ENCODE measurements around the gene KAZN. TPM values are rescaled to one million over a fixed set of nuclear protein-coding genes. Genes with fewer than 3 reads are reported as not detected.

Gene KAZN
- total and polyA plus RNA-seq, 2 of the 8 experiments (the other 6 are each of a cell fraction or from before 2014, with no cell fraction given), result 3.7 to 11.8 TPM

GRCh38 chr1:14946684-14947238, 348.3 kb downstream of the KAZN start:
- no peak overlapping the region for H4K91ac ChIP-seq (replicated peaks; ENCODE audit: insufficient read length, low read length)
- no peak for DNase-seq (ENCODE audit: low read depth in 1 of 2, low spot score in 2 of 2)
- no peak overlapping the region for H3K27ac ChIP-seq (ENCODE audit: low read depth, low read length)
- 94% methylated on average over 14 of the region's 14 CpGs; no CpG with 5 or more reads in 1 of the 2 experiments for WGBS, 2 experiments (ENCODE audit: extremely low coverage in 1 of 2, insufficient coverage in 1 of 2, insufficient read length in 1 of 2, insufficient replicate concordance in 2 of 2, low coverage in 1 of 2, low lambda C conversion rate in 2 of 2, missing lambda C conversion rate in 1 of 2)
- H3K23ac ChIP-seq (ENCODE audit: insufficient read length), result no peak overlapping the region
- no peak for FAIRE-seq
- no peak overlapping the region for H2BK5ac ChIP-seq (ENCODE audit: low read depth, low read length)
- H4K8ac ChIP-seq (ENCODE audit: extremely low read depth, insufficient read depth, low read length), result no peak overlapping the region
- no peak overlapping the region for H3K9ac ChIP-seq (replicated peaks in 1 of 4; ENCODE audit: extremely low read depth in 1 of 4, low read depth in 3 of 4, low read length in 3 of 4)
- H2BK15ac ChIP-seq (ENCODE audit: low read length), result 0 out of 2 replicates have a peak overlapping the region, but pooled peaks have one; percentile 8
- H3K4me3 ChIP-seq (ENCODE audit: extremely low read depth in 1 of 4, insufficient read depth in 2 of 4, low read depth in 3 of 4, low read length in 4 of 4), result no peak overlapping the region
- no peaks in the 10 kb centered on the region for H3K9me3 ChIP-seq (ENCODE audit: insufficient read depth in 2 of 2, low read depth in 1 of 2, low read length in 1 of 2)
- H3K4me2 ChIP-seq (ENCODE audit: insufficient read depth in 1 of 2, low read depth in 2 of 2, low read length in 2 of 2), result no peak overlapping the region
- H3K14ac ChIP-seq (ENCODE audit: insufficient read length), result no peak overlapping the region
- H3K36me3 ChIP-seq (ENCODE audit: control insufficient read depth in 2 of 4, insufficient read depth in 4 of 4, low read length in 3 of 4), result no peaks in the 10 kb centered on the region
- H3K27me3 ChIP-seq (replicated peaks in 1 of 4; ENCODE audit: control insufficient read depth in 3 of 4, extremely low read depth in 1 of 4, insufficient read depth in 3 of 4, low read length in 3 of 4), result no peaks in the 10 kb centered on the region
- H4K5ac ChIP-seq (ENCODE audit: insufficient read length, low read depth, low read length), result no peak overlapping the region
- H3K18ac ChIP-seq (ENCODE audit: extremely low read depth, low read length), result no peak overlapping the region
- ChIA-PET CTCF (ENCODE audit: partially characterized antibody) (interaction anchor here (0.5 to 2.2 kb wide), 8 partner anchors 10 to 296 kb away, joined by 3 to 7 read pairs (median 3); no protein-coding TSS in a partner anchor), POLR2A (ENCODE audit: partially characterized antibody) (interaction anchor here (0.6 kb wide), 1 partner anchor 53 kb away, joined by 3 read pairs; no protein-coding TSS in a partner anchor)
- H2BK120ac ChIP-seq (replicated peaks; ENCODE audit: low read depth, low read length), result no peak overlapping the region
- no peak overlapping the region for H3K56ac ChIP-seq (replicated peaks; ENCODE audit: insufficient read length, low read depth, low read length)
- H3K4me1 ChIP-seq (replicated peaks in 1 of 4; ENCODE audit: control insufficient read depth in 3 of 4, insufficient read depth in 4 of 4, low read length in 3 of 4), result peaks cover 12 to 36% (median 21%) of the 10 kb centered on the region in 4 experiments
- no peaks in the 10 kb centered on the region; a peak in 1 of 4 replicates for H3K79me2 ChIP-seq (ENCODE audit: control insufficient read depth in 1 of 2, insufficient read depth in 2 of 2, low read length in 2 of 2)
- H3K4ac ChIP-seq (replicated peaks; ENCODE audit: insufficient read length, low read depth, low read length), result no peak overlapping the region
- H2BK20ac ChIP-seq (ENCODE audit: low read length), result no peak overlapping the region
- peaks cover 2% of the 10 kb centered on the region; the same call in 1 of the 2 replicates for H3K23me2 ChIP-seq (ENCODE audit: low read depth, low read length)
- no peaks in the 10 kb centered on the region for H4K20me1 ChIP-seq (replicated peaks in 1 of 2; ENCODE audit: control insufficient read depth in 1 of 2, insufficient read depth in 2 of 2, low read length in 2 of 2)
- H2AFZ ChIP-seq (ENCODE audit: low read length), result no peak overlapping the region
- no peaks in the 10 kb centered on the region for H3K79me1 ChIP-seq (ENCODE audit: low read depth, low read length)
- H2AK5ac ChIP-seq (ENCODE audit: low read depth, low read length), result no peak overlapping the region
- no peak overlapping the region for H2BK12ac ChIP-seq (ENCODE audit: low read depth, low read length)
- TF ChIP-seq BCL11A (IDR thresholded peaks at IDR 0.05; ENCODE audit: low read depth in 2 of 2, low read length in 2 of 2) (no peak), RNF2 (IDR thresholded peaks at IDR 0.05; ENCODE audit: borderline replicate concordance, low read depth, low read length, missing control alignments, poor library complexity, severe bottlenecking) (no peak), RXRA (IDR thresholded peaks at IDR 0.05; ENCODE audit: insufficient read depth, low read depth, low read length) (no peak), SIX5 (IDR thresholded peaks at IDR 0.05; ENCODE audit: low read depth, low read length) (no peak)
